GM12872 (cell line): ENCODE results near the gene RAD51B.

Source experiments
- TF ChIP-seq, protein P1 (sequence below): IDR thresholded peaks from 3 replicates; pipeline ENCODE4 v1.5.1; 2011; ENCODE audit warnings: low read depth, mild to moderate bottlenecking, low read length, moderate library complexity; ENCODE audit not compliant: insufficient read depth

RAD51B gene

DNA sequence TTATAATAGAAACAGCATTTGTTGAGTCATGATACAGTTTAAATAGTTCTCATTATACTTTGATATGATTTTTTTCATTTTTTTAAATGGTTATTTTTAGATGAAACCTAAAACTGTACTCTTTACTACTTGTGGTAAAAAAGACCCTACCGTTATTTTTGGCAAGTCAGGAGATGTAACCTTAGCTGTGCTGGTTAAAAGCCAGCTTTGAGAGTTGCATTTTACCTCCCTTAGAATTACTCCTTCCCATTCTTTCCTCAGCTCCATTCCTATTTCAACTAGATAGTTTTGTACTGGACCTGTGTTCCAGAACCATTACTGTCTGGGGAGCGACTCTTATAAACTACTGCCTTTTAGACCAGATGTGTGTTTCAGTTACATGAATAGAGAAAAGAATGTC lies 92.0 kb downstream of the RAD51B start:
- TF ChIP-seq, protein P1, sequence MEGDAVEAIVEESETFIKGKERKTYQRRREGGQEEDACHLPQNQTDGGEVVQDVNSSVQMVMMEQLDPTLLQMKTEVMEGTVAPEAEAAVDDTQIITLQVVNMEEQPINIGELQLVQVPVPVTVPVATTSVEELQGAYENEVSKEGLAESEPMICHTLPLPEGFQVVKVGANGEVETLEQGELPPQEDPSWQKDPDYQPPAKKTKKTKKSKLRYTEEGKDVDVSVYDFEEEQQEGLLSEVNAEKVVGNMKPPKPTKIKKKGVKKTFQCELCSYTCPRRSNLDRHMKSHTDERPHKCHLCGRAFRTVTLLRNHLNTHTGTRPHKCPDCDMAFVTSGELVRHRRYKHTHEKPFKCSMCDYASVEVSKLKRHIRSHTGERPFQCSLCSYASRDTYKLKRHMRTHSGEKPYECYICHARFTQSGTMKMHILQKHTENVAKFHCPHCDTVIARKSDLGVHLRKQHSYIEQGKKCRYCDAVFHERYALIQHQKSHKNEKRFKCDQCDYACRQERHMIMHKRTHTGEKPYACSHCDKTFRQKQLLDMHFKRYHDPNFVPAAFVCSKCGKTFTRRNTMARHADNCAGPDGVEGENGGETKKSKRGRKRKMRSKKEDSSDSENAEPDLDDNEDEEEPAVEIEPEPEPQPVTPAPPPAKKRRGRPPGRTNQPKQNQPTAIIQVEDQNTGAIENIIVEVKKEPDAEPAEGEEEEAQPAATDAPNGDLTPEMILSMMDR: no peak

- TF ChIP-seq, protein P1: no peak
Observed at GRCh38 chr14:67916430-67916829, 96.9 kb downstream of the RAD51B start.

- TF ChIP-seq, protein P1: no peak
Observed at GRCh38 chr14:67917006-67917405, 97.4 kb downstream of the RAD51B start.

DNA sequence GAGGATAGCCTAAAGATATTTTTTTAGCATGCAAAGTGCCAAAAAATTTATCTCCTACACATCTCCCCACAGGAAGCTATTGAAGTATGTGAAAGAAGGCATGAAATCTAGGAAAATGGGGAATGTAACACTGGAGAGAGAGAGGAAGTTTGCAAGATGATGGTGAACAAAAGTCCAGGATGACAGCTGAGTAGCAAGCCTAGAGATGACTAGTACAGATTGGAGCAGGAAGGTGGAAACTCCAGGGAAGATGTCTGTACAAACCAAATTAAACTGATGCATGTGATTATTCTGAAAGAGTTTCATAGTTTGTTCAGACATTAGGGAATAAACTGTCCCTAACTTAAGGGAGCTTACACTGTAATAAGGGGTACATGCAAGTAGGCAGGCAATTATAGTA lies 99.3 kb downstream of the RAD51B start:
- TF ChIP-seq, protein P1: no peak

DNA sequence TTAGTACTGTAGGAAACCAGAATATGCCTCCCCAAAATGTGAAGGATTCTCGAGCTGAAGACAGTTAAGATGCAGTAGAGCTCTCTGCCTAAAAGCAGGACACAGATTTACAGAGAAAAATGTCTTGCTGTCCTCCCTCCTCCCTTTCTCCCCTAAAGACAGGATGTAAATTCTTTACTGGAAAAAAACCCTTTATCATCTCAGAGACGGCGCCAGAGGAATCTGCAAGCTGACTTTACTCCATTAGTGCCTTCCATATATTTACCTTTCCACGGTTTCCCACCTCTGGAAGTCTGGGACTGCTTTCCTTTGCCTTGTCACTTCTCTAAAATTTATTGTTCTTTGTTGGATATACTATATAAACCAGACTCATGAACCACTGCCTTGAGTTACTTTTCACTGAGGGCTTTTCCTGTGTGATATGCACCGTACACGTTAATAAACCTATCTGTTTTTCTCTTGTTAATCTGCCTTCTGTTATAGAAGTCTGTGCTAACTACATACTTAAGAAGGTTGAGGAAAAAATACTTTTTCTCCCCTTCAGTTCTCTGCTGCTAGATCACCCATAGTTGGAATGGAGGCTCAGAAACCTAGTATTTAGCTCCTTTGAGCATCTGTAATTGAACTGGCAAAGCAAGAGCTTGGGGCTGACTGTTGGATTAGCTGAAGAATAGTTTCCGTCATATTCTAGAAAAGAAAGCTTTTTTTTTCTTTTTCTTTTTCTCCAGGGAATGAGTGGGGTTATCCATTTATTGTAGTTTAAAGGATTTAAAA lies 99.9 kb downstream of the RAD51B start:
- TF ChIP-seq, protein P1: no peak

DNA sequence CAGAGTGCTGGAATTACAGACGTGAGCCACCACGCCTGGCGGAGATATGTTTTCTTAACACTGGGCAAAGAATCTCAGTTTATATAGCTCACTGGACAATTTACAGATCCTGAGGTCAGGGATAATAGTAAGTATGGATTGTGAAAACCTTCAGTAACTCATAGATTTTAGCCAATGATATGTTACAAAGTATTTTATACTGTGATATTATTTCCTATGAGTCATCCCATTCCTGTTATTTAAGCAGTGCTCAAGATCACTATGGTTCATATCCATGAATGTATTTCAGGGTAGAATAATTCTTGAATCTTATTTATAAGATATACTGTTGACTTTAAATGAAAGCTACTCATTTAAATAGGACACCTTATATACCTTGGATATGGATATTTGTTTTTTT lies 107.2 kb downstream of the RAD51B start:
- TF ChIP-seq, protein P1: no peak

DNA sequence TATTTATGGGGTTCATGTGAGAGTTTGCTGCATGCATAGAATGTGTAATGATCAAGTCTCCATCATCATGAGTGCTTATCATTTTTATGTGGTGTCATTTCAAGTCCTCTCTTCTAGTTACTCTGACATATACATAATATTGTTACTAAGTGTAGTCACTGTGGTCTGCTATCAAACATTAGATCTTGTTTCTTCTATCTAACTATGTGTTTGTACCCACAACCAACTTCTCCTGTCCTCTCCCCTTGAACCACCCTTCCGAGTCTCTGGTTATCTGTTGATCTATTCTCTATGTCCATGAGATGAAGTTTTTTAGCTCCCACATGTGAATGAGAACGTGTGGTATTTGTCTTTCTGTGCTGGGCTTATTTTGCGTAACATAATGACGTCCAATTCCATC lies 107.7 kb downstream of the RAD51B start:
- TF ChIP-seq, protein P1: no peak
